NCI-H146 treated with DMSO at 0.1 percent for 48 hours (cell line): ENCODE results near the gene SCN3A.

Source experiments
- DNase-seq: peaks from one replicate; lab custom pipeline; 2025; ENCODE audit not compliant: unreplicated experiment; lab: John Stamatoyannopoulos, UW

The SCN3A gene

GRCh38 chr2:165113414-165113813 is 90.4 kb downstream of the SCN3A start:
- no peak for DNase-seq

DNA sequence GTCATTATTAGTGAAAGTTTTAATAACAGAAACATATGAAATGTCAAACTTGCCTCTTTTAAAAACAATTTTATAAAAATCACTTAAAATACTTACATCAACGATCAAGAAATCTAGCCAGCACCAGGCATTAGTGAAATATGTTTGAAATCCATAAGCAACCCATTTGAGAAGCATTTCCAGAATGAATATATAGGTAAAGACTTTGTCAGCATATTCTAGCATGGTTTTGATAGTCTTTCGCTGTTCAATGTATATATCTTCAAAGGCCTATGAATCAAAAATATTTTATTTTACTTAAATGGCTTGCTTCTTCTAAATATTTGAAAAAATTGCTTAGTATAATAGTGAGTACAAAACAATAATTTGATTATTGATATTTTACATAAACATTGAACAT is 91.1 kb downstream of the SCN3A start:
- DNase-seq = no peak

- DNase-seq = no peak
Measured at GRCh38 chr2:165112133-165112573, 91.7 kb downstream of the SCN3A start.

DNA sequence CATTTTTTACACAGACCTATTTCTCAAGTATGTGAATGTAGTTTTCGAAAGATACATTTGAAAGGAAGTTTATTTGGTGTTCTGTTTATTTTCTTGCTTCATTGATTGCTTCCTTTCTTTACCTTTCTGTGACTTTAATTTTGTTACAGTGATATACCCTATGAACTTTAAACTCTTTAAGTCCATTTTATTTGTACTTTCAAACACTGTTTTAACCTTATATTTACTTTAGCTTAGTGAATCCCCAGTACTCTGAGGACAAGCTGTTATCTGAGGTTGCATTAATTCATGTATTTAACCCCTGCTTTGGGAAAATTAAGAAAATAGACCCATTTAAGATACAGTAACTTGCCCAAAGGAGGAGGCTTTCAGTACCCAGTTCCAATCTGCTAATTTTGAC is 93.5 kb downstream of the SCN3A start:
- no peak for DNase-seq

- DNase-seq = no peak
Measured at GRCh38 chr2:165109915-165110314, 93.9 kb downstream of the SCN3A start.

- DNase-seq = no peak
Measured at GRCh38 chr2:165105926-165106325, 97.9 kb downstream of the SCN3A start.

DNA sequence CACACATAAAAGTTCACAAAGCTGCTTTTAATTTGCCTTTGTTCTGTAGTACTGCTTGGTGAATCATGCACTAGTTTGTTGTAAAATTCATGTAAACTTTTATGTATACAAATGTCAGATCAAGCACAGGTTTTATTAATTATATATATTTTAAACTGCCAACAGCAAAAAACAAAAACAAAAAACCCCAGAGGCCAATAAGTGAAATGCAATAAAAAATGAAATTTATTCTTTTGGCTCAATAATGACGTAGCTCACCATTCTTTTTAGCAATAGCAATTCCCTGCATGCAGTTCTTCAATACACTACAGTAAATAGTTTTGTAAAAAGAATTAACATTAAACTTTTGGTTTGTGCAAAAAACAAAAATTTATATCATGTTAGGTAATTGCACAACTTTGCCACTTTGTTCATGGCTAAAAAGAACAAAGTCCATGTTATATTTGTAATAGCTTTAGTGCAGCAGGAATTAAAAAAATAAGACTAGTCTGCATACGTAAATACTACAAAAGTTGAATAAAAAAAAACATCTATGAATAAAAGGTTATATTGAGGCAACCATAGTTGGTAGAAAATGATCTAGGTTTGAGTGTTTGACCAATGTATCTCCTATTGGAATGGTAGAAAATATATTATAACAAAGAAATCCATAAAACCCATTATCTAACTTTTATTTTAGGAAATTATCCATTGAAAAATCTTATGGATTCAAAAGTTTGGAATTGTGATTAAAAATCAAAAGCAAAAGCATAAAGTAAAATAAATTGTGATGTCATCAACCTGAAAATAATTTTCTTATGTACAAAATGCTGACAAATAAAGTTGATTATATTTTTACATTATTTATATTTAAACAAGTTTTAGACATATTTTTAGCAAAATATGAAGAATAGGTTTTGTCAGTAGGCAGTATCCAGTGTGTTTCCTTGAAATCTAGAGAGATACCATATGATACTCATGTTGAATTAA is 115.6 kb downstream of the SCN3A start:
- DNase-seq = no peak

DNA sequence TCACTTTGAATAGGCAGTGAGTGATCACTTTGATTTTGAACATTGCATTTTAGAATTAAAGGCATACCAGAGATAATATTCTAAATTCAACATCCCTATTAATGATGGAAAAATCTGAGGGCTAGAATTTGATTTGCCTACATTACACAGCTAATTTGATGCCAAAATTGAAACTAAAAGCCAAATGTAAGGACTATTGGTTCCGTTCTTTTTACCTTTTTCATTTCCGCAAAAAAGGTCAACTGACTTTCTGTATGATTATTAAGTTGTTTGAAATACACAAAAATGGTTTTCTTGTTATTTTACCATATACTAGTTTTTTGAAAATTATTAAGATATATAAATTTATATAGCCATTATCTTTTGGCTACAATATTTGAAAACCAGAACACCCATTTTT is 117.5 kb downstream of the SCN3A start:
- no peak for DNase-seq

DNA sequence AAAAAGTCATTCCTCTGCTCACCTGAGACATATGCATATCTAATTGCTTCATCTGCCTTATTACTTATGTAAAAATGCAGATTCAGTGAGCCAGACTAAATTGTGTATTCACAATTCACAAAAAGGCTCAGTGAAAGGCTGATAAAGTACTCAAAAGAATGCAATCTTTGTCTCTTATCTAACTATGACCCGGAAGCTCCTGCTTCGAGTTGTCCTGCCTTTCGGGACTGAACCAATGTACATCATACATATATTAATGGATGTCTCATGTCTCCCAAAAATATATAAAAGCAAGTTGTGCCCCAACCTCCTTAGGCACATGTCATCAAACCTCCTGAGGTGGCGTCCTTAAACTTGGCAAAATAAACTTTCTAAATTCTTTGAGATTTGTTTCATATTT is 120.5 kb downstream of the SCN3A start:
- DNase-seq = no peak

- no peak for DNase-seq
Measured at GRCh38 chr2:165082479-165082878, 121.4 kb downstream of the SCN3A start.

DNA sequence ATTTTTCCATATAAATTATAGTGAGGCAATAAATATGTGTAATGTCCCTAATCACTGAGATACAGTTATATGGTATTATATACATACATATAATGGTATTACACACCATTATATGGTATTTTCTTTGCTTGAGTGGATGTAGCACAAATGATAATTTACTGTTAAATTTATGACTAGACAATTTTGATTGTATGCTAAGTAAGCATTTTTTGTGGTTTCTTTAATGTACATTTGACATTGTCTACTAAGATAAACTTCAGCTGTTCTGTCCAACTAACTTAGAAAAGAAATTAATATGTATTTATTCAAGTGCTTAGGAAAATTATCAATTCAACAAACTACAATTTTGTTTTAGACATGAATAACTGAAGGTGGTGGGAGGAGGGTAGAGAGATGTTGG is 122.6 kb downstream of the SCN3A start:
- DNase-seq = no peak

DNA sequence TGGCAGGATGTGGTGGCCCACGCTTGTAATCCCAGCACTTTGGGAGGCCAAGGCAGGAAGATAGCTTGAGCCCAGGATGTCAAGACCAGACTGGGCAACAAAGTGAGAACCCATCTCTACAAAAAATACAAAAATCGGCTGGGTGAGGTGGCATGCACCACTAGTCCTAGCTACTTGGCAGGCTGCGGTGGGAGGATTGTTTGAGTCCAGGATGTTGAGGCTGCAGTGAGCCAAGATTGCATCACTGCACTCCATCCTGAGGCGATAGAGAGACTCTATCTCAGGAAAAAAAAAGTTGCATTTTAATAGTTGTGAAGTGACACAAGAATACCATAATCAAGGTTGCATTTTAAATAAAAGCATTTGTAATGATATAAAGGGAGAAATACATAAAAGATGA is 124.4 kb downstream of the SCN3A start:
- no peak for DNase-seq

- DNase-seq = no peak
Measured at GRCh38 chr2:165078913-165079312, 124.9 kb downstream of the SCN3A start.

DNA sequence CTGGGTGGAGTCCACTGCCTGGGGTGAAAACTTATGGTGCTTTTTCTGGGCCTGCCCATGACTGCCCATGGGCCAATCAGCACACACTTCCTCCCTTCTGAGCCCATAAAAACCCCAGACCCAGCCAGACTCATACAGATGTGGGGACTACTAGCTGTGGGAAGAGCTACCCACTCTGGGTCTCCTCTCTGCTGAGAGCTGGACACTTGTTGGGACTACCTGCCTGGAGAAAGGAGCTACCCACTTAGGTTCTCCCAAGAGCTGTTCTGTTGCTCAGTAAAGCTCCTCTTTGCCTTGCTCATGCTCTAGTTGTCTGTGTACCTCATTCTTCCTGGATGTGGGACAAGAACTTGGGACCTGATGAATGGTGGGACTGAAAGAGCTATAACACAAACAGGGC is 129.0 kb downstream of the SCN3A start:
- no peak for DNase-seq

GRCh38 chr2:165074323-165074722 is 129.5 kb downstream of the SCN3A start:
- DNase-seq = no peak

DNA sequence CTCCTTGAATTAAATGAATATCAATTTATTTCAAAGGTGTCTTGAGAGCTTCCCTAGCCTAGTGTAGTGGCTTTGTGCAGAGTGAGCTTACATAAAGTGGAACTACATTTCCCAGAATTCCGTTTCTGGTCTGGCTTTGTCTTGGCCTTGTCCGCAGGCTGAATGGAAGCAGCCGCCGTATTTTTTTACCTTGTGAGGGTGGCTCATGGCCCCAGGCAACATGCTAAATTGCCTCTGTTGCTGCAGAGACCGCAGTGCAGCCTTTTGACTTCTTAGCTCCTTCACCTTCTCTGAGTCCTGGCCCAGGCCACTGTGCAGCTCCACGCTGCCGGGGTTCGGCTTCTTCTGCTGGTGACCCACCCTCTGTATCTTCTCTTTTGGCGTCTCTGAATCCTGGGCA is 133.8 kb downstream of the SCN3A start:
- DNase-seq = peak; percentile 54

DNA sequence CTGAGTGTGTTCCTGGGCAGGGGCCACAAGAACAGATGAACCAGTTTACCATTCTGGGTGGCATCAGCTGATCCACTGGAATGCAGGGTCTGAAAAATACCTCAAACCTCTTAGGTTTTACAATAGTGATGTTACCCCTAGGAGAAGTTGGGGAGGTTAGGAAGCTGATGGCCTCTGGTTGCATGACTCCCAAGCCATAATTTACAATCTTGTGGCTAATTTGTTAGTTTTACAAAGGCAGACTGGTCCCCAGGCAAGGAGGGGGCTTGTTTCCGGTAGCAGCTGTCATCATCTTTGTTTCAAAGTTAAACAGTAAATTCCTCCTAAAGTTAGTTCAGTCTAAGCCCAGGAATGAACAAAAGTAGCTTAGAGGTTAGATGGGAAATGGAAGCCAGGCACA is 134.7 kb downstream of the SCN3A start:
- no peak for DNase-seq

GRCh38 chr2:165068487-165068757 is 135.4 kb downstream of the SCN3A start:
- DNase-seq = no peak

DNA sequence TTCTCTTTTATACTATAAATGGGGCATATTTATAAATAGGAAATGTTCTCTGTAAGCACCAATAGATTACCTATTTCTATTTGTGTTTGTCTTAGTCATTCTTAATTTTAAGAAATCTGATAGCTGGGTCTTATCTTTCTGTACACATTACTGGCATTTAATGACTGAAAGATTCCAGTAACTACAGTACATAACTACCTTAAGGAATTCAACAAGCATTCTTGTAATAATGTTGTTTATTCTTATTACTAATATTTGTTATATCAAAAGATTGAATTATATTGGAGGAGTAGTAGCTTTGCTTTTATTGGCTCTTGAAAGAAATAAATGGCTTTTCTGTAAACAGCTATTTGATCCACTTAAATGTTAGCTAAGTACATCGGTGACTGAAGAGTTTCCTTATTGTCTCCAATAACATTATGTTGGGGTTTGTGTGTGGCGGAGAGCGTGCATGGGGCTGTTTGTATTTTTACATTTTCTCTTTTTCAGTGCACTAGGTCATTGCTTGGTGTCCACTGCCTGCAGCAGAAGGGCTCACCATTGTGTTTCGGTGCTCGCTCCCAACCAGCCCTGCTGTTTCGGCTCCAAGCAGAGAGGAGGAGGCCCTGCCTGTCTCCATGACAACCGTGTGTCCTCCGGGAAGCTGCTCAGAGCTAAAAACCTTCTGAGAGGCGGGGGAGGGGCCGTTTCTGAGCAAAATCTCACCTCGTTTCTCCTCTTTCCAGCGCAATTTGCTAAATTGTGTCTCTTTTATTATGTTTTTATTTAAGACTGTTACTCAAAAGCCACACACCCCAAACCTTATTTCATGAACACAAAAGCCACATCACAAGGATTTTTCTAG is 136.0 kb downstream of the SCN3A start:
- DNase-seq = peak; percentile 80

DNA sequence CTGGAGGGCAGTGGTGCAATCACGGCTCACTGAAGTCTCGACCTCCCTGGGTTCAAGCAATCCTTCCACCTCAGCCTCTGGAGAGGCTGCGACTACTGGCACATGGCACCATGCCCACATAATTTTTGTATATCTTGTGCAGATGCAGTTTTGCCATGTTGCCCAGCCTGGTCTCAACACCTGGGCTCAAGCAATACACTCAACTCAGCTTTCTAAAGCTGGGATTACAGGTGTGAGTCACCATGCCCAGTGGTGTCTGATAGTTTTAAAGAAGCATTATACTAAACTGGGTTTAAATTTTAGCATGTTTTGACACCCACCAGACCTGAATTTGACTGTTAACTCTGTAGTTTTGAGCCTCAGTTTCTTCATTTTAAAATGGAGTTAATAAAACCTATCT is 139.1 kb downstream of the SCN3A start:
- DNase-seq = no peak

DNA sequence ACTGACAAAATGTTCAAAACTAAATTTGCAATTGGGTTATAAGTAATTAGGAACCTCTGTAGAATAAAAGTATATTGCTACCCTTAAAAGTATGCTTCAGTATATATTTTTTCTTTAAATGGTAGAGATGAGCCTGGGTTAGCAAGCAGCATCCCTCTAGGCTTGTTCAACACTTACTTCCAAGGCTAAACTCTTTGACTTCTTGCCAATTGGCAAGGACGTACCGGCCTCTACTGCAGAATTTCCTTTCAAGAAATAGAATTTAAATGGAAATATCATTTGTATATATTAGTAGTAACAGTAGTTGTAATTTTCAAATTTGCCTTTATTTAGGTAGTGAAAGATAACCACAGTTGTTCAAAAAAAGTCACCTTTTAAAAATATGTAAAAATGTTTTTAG is 143.4 kb downstream of the SCN3A start:
- no peak for DNase-seq
